ENCODE measurements around the gene UMODL1.

UMODL1 gene

DNA sequence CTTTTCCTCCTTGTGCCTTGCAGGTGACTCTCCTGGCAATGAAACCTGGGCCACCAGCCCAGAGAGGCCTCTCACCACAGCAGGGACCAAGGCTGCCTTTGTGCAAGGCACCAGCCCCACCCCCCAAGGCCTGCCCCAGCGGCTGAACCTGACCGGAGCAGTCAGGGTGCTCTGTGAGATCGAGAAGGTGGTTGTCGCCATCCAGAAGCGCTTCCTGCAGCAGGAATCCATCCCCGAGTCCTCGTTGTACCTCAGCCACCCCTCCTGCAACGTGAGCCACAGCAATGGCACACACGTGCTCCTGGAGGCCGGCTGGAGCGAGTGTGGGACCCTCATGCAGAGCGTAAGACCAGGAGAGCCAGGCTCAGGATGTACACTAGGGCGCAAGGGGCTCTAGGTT, 51.7 kb downstream of the UMODL1 start:
- Histone ChIP-seq H3K9ac (ENCODE audit: low read depth, low read length) (0 out of 2 replicates have a peak overlapping the region, but pooled peaks have one; percentile 32), H2AFZ (ENCODE audit: low read depth, low read length) (no peak overlapping the region), H3K4me3 (ENCODE audit: low read depth in 1 of 2, low read length in 2 of 2) (no peak overlapping the region)

DNA sequence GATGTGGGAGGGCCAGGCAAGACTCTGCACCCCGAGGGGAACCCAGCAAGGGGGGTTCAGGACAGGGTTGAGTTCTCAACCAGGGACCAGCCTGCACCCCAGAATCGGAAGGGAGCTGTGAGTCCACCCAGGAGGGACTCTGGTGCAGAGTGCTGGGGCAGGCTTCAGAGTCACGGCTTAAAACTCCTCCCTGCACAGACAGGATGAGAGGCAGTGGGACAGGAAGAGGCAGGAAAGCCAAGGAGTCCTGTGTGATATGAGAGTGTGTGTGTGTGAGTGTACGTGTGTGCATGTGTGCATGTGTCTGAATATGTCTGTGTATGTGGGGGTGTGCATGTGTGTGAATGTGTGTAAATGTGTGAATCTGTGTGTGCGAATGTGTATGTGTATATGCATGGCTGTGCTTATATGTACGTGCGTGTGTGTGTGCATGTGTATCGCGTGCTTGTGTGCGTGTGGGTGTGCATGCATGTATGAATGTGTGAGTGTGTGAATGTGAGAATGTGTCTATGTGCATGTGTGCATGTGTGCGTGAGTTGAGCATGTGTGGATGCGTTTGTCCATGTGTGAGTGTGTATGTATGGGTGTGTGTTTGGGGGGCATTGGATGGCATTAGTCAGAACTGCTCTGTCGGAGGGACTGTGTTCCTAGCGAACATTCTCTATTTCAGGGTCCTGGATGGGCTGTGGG, 52.2 kb downstream of the UMODL1 start:
- Histone ChIP-seq H3K4me1 (ENCODE audit: insufficient read depth, low read length) (peaks cover 87% of the 10 kb centered on the region), H3K79me2 (ENCODE audit: insufficient read depth, low read length) (no peaks in the 10 kb centered on the region), H3K9ac (ENCODE audit: low read depth, low read length) (0 out of 2 replicates have a peak overlapping the region, but pooled peaks have one; percentile 11), H4K20me1 (ENCODE audit: insufficient read depth, low read length) (no peaks in the 10 kb centered on the region), H3K36me3 (ENCODE audit: insufficient read depth, low read length) (no peaks in the 10 kb centered on the region), H3K9me3 (ENCODE audit: insufficient read depth, low read length, severe bottlenecking) (no peaks in the 10 kb centered on the region), H2AFZ (ENCODE audit: low read depth, low read length) (no peak overlapping the region), H3K4me3 (ENCODE audit: low read depth in 1 of 2, low read length in 2 of 2) (no peak overlapping the region), H3K27ac (ENCODE audit: low read length) (peak overlapping the region; percentile 69), H3K4me2 (ENCODE audit: insufficient read depth, low read length) (peak overlapping the region; percentile 49; the same call in 1 of the 2 replicates), H3K27me3 (ENCODE audit: insufficient read depth, low read length, poor library complexity) (no peaks in the 10 kb centered on the region)
- TF ChIP-seq, protein P1, sequence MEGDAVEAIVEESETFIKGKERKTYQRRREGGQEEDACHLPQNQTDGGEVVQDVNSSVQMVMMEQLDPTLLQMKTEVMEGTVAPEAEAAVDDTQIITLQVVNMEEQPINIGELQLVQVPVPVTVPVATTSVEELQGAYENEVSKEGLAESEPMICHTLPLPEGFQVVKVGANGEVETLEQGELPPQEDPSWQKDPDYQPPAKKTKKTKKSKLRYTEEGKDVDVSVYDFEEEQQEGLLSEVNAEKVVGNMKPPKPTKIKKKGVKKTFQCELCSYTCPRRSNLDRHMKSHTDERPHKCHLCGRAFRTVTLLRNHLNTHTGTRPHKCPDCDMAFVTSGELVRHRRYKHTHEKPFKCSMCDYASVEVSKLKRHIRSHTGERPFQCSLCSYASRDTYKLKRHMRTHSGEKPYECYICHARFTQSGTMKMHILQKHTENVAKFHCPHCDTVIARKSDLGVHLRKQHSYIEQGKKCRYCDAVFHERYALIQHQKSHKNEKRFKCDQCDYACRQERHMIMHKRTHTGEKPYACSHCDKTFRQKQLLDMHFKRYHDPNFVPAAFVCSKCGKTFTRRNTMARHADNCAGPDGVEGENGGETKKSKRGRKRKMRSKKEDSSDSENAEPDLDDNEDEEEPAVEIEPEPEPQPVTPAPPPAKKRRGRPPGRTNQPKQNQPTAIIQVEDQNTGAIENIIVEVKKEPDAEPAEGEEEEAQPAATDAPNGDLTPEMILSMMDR (IDR thresholded peaks at IDR 0.05; ENCODE audit: borderline replicate concordance, extremely low read depth, low read length, poor library complexity, severe bottlenecking), result no peak
- TF ChIP-seq EZH2 (IDR thresholded peaks at IDR 0.05; ENCODE audit: borderline replicate concordance, low read depth, low read length, severe bottlenecking), result no peak
- ATAC-seq (ENCODE audit: insufficient read depth, low read depth), result no peak
- peak; percentile 38 for DNase-seq

More for the DNA sequence above, 51.7 kb downstream of the UMODL1 start:
- Histone ChIP-seq H4K20me1 (ENCODE audit: insufficient read depth, low read length) (no peaks in the 10 kb centered on the region), H3K4me2 (ENCODE audit: insufficient read depth, low read length) (peak overlapping the region; percentile 49; the same call in 1 of the 2 replicates), H3K79me2 (ENCODE audit: insufficient read depth, low read length) (no peaks in the 10 kb centered on the region), H3K27ac (ENCODE audit: low read length) (peak overlapping the region; percentile 69; the same call in 1 of the 2 replicates), H3K36me3 (ENCODE audit: insufficient read depth, low read length) (no peaks in the 10 kb centered on the region), H3K27me3 (ENCODE audit: insufficient read depth, low read length, poor library complexity) (no peaks in the 10 kb centered on the region), H3K9me3 (ENCODE audit: insufficient read depth, low read length, severe bottlenecking) (no peaks in the 10 kb centered on the region), H3K4me1 (ENCODE audit: insufficient read depth, low read length) (peaks cover 90% of the 10 kb centered on the region)
- DNase-seq (no peak), ATAC-seq (ENCODE audit: insufficient read depth, low read depth) (no peak)
- TF ChIP-seq EZH2 (IDR thresholded peaks at IDR 0.05; ENCODE audit: borderline replicate concordance, low read depth, low read length, severe bottlenecking), result no peak
- TF ChIP-seq, protein P1 (IDR thresholded peaks at IDR 0.05; ENCODE audit: borderline replicate concordance, extremely low read depth, low read length, poor library complexity, severe bottlenecking), result no peak

DNA sequence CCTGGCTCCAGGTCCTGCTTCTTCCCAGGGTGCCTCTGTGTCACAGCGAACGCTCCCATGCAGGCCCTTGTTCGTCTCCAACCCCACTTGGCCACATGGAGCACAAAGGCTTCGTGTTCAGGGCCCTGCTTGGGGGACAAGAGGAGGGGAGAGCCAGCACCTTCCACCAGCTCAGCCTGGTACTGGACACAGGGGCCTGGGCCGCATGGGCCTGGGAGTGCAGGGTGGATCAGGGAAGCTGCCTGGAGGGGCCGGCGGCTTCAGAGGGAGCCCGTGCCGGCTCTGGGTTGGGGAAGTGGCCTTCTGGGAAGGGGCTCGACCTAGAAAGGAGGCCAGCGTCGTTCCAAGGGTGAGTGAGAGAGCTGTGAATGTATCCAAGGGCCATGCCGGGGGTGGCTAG, 53.0 kb downstream of the UMODL1 start:
- no peaks in the 10 kb centered on the region for H3K79me2 ChIP-seq (ENCODE audit: insufficient read depth, low read length)
- H3K27me3 ChIP-seq (ENCODE audit: insufficient read depth, low read length, poor library complexity), result no peaks in the 10 kb centered on the region
- H3K36me3 ChIP-seq (ENCODE audit: insufficient read depth, low read length), result no peaks in the 10 kb centered on the region
- no peak overlapping the region for H3K9ac ChIP-seq (ENCODE audit: low read depth, low read length)
- H3K4me2 ChIP-seq (ENCODE audit: insufficient read depth, low read length), result no peak overlapping the region
- no peak for DNase-seq
- H3K9me3 ChIP-seq (ENCODE audit: insufficient read depth, low read length, severe bottlenecking), result no peaks in the 10 kb centered on the region
- H2AFZ ChIP-seq (ENCODE audit: low read depth, low read length), result no peak overlapping the region
- H3K27ac ChIP-seq (ENCODE audit: low read length), result peak overlapping the region; percentile 69
- no peak overlapping the region for H3K4me3 ChIP-seq (ENCODE audit: low read depth in 1 of 2, low read length in 2 of 2)
- TF ChIP-seq, protein P1 (IDR thresholded peaks at IDR 0.05; ENCODE audit: borderline replicate concordance, extremely low read depth, low read length, poor library complexity, severe bottlenecking), result no peak
- TF ChIP-seq EZH2 (IDR thresholded peaks at IDR 0.05; ENCODE audit: borderline replicate concordance, low read depth, low read length, severe bottlenecking), result no peak
- ATAC-seq (ENCODE audit: insufficient read depth, low read depth), result no peak
- H4K20me1 ChIP-seq (ENCODE audit: insufficient read depth, low read length), result no peaks in the 10 kb centered on the region
- H3K4me1 ChIP-seq (ENCODE audit: insufficient read depth, low read length), result peaks cover 87% of the 10 kb centered on the region
